DMS153 treated with DMSO at 0.1 percent for 48 hours (cell line): ENCODE results near the gene HMGN4.

Experiments
- DNase-seq: peaks from one replicate; lab custom pipeline; 2025; ENCODE audit not compliant: unreplicated experiment; lab: John Stamatoyannopoulos, UW

HMGN4 gene

DNA sequence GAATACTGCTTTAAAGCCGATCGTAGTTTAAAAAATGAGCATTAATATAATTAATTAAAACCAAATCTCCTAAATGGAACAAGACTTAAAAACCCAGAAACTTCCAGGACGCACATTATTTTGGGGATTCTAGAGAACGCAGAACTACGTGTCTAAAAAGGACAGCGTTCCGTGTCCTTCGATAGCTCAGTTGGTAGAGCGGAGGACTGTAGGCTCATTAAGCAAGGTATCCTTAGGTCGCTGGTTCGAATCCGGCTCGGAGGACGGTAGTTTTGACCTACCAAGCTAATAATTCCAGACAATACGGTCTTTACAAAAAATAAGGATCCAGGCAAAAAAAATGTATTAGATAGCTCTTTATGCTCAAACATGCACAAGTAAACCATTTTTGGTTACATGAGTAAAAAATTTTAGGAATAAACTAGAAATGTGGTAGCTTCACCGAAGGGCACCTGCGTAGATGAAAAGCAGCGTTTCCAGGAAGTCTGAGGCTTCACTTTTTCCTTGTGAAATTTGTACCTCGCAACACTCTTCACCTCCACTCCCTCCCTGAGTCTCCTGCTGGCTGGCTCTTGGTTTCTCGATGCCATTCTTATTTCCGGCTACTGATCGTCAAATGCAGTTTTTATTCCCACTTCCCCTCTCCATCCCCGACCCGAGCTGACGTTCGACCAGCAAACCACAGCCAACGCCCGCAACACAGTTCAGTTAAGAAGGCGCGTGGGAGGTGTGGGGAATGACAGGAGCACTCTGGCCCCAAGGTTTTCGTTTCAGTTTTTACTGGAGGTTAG is 39.0 kb downstream of the HMGN4 start:
- DNase-seq: no peak

DNA sequence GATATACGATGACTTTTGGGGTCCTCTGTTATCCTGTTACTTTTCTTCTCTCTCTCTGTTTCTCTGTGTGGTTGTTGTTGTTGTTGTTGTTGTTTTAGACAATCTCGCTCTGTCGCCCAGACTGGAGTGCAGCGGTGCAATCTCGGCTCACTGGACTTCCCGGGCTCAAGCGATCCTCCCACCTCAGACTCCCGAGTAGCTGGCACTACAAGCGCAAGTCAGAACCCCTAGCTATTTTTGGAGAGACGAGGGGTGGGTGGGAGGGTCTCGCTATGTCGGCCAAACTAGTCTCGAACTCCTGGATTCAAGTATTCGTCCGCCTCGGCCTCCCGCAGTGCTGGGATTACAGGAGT is 39.5 kb downstream of the HMGN4 start:
- no peak for DNase-seq

DNA sequence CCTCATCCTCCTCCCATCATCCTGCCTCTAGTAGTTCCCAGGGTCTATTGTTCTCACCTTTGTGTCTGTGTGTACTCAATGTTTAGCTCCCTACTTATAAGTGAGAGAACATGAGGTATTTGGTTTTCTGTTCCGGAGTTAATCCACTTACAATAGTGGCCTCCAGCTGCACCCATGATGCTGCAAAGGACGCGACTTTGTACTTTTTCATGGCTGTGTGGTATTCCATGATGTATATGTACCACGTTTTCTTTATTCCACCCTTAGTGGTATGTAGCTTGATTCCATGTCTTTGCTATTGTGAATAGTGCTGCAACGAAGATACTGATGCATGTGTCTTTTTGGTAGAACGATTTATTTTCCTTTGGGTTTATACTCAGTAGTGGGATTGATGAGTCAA is 40.1 kb downstream of the HMGN4 start:
- no peak for DNase-seq

DNA sequence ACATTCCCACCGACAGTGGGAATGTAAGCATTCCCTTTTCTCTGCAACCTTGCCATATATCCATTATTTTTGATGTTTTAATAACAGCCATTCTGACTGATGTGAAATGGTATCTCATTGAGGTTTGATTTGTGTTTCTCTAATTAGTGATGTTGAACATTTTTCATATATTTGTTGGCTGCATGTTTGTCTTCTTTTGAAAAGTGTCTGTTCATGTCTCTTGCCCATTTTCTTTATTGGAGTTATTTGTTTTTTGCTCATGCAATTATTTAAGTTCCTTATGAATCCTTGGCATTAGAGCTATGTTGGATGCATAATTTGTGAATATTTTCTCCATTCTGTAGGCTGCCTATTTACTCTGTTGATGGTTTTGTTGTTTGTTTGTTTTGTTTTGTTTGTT is 40.6 kb downstream of the HMGN4 start:
- no peak for DNase-seq

DNA sequence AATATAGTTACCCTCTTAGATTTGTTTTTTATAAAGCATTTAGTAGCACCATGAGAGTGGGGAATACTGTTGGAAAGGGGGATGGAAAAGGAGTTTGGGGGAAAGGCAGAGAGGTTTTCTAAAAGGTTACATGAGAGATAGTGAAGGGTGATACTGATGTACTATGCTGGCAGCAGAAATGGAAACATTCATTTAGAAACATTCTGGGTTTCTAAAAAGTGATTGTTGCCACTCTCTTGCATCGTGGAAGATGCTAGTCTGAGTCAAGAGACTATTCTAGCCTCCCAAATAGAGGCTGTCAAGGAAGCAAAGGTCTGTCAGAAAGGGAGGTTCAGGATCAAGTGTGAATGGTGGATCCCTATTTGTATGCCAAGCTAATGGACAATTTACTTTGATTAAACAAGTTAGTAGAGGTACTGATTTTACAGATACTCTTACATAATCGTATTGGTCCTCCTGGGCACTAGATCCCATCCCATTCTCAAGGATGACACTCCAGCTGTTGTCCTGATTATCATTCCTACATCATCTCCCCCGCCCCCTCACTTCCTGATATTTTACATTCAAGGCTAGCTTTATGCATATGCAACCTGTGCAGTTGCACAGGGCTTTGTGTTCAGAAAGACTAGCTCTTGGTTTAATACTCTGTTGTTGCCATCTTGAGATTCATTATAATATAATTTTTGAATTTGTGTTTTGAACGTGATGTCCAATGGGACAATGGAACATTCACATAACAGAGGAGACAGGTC is 43.2 kb downstream of the HMGN4 start:
- no peak for DNase-seq

DNA sequence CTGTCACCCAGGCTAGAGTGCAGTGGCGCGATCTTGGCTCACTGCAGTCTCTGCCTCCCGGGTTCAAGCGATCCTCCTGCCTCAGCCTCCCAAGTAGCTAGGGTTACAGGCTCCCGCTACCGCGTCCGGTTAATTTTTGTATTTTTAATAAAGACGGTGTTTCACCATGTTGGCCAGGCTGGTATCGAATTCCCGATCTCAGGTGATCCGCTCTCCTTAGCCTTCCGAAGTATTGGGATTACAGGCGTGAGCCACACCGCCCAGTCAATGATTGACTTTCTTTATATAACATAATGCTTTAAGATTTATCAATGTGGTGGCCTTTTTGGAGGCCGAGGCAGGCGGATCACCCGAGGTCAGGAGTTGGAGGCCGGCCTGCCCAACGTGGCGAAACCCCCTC is 50.8 kb downstream of the HMGN4 start:
- DNase-seq: no peak

DNA sequence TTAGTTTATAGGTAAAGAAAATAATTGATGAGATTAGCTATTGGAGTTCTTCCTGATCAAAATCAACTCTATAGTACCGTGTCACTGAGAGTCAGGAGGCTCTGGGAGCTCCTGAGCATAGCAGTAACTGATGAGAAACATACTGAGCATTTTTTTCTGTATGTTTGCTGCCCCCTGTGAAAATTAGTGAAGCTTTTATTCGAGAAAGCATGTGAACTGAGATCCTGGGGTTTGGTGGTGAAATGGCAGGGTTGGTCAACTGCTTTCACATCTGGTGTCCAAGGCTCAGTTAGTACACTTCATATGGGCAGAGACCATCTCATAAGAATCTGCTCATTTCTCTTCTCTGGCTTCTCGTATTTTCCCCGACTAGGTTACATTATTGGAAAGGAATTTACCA is 54.5 kb downstream of the HMGN4 start:
- no peak for DNase-seq

DNA sequence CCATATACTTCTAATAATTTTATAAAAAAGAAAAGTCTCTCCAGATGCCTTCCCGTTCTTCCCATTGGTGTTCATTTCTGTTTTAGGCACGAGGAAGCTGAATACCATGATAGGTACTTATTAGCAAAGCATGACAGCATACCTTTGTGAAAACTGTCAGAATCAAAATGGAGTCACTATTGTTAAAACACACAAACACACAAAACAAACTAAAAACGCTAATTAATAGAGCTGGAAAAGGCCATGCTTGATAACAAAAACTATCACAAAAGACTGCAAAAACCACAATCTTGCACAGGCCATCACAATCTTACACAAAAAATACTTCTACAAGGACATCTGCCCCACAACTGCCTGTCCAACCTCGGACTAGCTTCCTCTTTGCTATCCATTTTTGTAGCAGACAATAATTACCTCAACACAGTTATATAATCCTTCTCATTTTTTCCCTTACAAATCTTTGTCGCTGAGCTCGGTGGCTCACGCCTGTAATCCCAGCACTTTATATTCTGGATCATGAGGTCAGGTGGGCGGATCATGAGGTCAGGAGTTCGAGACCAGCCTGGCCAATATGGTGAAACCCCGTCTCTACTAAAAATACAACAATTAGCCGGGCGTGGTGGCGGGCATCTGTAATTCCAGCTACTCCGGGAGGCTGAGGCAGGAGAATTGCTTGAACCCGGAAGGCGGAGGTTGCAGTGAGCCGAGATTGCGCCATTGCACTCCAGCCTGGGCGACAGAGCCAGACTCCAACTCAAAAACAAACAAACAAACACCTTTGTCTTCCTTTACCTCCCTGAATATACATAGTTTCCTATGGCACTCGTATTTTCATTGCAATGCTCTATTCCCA is 55.3 kb downstream of the HMGN4 start:
- no peak for DNase-seq

DNA sequence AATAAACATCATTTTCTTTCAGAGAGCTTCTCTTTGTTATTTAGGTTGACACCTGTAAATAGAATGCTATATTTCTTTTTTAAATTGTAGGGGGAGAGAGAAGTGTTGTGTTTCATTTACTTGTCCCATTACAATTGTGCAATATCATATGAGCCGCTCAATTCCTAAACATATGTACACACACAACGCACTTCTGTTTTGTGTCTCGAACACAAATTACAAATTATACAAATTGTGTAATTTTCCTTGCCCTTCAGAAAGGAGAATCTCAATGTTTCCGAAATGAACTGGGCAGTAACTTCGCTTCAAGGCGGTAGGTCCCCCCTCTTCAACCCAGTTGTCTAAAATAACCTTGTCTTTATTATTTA is 55.9 kb downstream of the HMGN4 start:
- DNase-seq: no peak

DNA sequence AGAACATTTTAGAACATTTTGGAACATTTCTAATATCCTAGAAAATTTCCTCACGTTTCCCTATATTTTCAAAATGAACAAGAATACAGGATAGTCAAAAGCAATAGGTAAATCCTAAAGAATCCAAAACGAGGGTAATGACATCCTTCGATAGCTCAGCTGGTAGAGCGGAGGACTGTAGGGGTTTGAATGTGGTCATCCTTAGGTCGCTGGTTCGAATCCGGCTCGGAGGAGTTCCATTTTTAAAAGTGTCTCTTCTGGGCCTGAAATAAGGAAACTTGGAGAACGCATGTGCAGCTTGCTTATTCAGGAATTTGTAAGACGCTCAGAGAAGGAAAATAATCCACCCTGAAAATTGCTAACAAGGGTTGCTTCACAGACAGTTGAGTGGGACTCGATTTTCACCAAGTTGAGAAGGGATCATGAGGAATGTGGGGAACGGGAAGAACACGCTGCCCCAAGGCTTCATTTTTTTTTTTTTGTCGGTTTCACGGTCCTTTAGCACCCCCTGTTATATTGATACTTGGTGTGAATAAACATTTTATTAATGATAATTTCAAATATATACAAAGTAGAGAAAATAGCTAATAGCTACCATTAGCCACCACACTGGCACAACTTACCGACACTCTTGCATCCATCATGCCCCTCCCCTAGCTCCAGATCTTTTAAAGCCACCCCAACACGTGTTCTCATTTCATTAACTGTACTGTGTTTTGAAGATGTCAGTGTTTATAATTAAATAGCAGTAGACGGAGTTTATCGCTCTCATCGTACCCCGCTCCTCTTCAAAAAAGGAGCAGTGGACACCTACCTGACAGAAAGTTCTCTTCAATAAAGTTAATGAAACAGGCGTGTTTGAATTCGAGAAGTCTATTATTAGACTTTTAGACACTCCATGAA is 56.8 kb downstream of the HMGN4 start:
- no peak for DNase-seq

DNA sequence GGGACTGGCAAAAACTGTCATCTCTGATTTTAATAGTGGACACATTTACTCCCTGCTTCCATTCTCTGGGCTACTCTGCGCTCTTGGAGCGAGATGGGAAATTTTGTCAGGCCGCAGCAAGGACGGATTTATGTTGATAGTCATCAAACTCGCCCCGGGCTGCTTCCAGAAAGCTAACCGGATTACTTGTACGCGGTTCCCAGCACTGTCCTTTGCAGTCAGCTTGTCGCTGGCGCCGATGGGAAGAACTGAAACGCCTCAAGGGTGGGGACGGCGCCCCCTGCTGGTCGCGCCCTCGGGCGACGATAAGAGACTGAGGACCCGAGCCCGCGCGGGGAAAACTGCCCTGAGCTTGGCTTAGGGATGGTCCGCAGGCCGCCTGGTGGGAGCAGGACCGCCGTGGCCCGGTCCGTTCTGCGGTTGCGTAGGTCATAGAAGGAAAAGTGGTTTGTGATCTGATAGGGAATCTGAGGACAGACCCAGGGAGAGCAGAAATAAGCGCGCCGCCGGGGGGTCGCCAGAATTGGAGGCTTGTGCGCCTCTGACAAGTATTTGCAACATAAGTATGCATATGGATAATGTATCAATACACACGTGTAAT is 57.6 kb downstream of the HMGN4 start:
- DNase-seq: peak; percentile 84
